GM21360 (cell line): Measurements from ENCODE around the gene ZNF333.
"Not testable (repeated sequence)": the region's sequence is repeated elsewhere in the genome, so short reads cannot be mapped to it uniquely, and the experiment has no call there.

Experiments used
- ATAC-seq: cut with Tn5 transposase; IDR thresholded peaks from one replicate; pipeline ENCODE4 v1.9.1; 2021; ENCODE audit warnings: mild to moderate bottlenecking, moderate library complexity; ENCODE audit not compliant: unreplicated experiment

Gene ZNF333

DNA sequence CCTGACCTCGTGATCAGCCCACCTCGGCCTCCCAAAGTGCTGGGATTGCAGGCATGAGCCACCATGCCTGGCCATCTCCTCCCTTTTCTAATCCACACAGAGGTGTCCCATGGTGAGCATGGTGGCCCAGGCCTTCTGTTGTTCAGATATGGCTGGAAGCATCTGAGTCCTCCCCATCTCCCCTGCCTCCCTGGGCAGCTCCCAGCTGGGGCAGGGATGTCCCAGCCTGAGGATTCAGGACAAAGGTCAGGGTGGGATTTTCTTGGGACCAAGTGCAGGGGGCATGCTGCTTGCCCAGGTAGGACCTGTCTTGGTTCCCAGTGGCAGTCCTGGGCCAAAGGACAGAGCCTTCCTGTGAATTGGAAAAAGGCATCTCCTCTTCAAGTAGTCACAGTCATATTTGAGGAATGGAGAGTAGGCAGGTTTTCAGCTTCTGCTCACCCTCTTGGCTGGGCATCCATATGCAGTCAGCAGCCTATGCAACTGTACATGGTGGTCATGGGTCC is 77.7 kb downstream of the ZNF333 start:
- no peak for ATAC-seq

DNA sequence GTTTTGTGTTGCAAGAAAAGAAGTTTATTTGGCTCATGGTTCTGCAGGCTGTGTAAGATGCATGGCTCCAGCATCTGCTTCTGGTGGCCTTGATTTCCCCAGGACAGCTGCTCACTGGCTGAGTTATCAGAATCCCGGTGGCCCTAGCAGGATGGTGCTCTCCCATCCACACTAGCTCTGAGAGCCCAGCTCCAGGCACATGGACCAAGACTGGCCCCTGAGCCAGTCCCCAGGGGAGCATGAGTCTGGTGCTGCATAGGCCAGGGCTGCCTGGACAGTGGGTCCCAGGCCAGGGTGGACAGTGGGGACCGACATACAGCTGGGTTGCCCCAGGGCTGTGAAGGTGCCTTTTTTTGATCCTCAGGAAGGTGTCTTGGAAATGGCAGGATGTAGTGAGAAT is 78.2 kb downstream of the ZNF333 start:
- ATAC-seq: no peak

DNA sequence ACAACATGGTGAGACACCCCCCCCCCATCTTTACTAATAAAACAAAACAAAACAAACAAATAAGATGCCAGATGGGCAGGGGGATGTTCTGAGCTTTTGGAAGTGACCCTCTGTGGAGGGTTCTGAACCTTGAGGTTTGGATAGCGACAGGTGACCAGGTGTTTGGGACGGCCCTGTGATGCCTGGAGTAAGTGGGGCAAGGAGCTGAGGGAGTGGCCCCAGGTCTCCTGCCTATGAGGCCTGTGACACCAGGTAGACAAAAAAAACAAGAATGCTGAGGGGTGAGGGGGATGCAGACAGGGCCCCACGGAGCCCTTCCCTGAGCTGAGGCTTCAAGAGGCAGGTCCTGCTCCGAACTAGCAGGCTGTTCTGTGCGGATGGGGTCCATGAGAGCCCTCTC is 79.4 kb downstream of the ZNF333 start:
- no peak for ATAC-seq

DNA sequence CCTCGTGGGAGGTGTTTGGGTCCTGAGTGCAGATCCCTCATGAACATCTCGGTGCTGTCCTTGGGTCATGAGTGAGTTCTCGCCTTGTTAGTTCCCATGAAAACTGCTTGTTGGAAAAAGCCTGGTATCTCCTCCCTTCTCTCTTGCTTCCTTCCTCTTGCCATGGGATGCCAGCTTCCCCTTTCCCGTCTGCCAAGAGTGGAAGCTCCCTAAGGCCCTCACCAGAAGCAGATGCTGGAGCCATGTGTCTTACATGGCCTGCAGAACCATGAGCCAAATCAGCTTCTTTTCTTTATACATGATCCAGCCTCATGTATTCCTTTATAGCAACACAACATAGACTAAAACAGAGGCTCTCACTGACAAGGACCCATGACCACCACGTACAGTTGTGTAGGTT is 80.3 kb downstream of the ZNF333 start:
- ATAC-seq: no peak

DNA sequence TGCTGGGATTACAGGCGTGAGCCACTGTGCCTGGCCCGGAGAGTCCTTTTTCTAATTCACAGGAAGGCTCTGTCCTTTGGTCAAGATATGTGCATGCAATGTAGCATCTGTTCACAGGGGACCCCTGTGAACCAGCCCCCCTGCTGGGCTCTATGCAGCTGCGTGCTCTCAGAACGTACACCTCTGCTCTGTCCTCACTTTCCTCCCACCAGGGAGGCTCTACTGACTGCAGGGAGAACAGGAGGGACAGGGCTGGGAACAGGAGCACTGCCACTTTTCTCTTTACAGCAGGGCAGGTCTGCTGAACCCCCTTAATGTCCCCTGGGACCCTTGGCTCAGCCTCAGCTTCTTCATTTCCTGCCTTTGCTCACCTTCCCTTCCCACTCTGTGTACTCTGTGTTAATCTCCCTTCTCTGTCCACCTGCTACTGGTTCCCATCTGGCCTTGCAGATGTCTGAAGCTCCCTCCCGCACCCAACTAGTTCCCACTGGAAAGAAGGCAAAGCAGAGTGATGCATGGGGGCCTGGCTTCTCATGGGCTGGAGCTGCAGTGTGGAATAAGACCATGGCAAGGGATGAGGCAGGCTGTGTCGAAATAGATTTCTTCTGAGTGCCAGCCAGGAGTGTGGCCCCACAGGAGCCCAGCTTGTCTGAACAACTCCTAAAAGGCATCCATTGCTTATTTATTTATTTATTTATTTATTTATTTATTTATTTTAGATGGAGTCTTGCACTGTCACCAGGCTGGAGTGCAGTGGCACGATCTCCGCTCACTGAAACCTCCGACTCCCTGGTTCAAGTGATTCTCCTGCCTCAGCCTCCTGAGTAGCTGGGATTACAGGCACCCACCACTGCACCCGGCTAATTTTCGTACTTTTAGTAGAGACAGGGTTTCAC is 81.3 kb downstream of the ZNF333 start:
- no peak for ATAC-seq

DNA sequence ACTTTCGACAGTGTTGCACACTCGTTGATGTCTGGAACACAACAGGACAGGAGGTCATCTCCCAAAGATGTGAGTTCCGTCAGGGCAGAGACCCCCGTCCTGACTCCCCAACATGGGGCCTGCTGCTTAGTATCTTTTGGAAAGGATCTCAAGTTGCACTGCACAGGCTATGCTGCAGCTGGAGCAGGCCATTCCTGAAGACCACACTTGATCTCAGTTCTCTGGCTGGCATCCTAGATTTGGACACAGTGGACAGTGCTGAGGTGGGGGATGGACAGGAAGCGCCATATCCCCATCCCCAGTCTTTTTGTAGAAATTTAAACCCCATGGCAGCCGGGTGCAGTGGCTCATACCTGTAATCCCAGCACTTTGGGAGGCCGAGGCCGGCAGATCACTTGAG is 82.6 kb downstream of the ZNF333 start:
- ATAC-seq: no peak

DNA sequence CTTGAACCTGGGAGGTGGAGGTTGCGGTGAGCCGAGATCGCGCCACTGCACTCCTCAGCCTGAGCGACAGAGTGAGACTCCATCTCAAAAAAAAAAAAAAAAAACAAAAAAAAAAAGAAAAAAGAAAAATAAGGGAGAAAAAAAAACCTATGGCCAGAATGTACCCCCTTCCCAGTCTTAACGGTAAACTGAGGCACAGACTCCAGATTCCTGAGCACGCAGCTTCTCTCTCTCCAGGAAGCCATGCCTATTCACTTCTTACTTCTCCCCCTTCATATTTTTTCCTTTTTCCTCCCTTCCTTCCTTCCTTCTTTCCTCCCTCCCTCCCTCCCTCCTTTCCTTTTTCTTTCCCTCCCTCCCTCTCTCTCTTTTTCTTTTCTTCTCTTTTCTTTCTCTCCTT is 83.1 kb downstream of the ZNF333 start:
- ATAC-seq: no peak

DNA sequence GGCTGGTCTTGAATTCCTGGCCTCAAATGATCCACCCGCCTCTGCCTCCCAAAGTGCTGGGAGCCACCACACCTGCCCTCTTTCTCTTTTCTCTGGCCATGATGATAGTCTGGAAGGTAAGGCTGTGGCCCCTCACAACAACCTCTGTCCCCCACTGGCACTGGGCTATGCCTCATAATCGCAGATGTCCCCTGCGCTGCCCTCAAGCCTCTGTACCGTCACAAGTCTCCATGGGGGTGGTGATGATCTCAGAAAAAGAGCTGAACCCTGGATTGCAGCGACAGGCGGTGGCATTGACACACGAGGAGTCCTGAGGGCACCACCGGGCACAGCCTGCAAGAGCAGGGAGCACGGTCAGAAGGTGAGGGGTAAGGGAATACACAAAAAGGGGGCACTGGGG is 83.9 kb downstream of the ZNF333 start:
- not testable (repeated sequence) for ATAC-seq

DNA sequence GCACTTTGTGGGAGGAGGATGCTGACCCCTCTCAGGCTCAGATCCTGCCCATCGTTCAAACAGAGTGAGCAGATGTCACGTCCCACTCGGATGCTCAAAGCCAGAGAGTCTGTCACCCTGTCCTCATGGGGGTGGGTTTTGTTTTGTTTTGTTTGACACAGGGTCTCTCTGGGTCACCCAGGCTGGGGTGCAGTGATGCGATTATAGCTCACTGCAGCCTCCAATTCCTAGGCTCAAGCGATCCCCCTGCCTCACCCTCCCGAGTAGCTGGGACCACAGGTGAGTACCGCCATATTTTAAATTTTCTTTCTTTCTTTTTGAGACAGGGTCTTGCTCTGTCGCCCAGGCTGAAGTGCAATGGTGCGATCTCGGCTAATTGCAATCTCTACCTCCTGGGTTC is 84.5 kb downstream of the ZNF333 start:
- ATAC-seq: no peak

DNA sequence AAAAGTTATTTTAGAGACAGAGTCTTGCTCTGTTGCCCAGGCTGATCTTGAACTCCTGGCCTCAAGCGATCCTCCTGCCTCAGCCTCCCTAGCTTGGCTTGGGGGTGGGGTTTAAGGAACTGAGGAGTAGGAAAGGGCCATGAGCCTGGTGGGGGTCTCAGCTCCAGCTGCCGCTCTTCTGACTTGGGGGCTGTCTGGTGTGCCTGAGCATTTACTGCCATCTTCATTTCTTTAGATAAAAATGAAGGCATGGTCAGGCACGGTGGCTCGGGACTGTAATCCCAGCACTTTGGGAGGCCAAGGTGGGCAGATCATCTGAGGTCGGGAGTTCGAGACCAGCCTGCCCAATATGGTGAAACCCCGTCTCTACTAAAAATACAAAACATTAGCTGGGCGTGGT is 85.5 kb downstream of the ZNF333 start:
- not testable (repeated sequence) for ATAC-seq

DNA sequence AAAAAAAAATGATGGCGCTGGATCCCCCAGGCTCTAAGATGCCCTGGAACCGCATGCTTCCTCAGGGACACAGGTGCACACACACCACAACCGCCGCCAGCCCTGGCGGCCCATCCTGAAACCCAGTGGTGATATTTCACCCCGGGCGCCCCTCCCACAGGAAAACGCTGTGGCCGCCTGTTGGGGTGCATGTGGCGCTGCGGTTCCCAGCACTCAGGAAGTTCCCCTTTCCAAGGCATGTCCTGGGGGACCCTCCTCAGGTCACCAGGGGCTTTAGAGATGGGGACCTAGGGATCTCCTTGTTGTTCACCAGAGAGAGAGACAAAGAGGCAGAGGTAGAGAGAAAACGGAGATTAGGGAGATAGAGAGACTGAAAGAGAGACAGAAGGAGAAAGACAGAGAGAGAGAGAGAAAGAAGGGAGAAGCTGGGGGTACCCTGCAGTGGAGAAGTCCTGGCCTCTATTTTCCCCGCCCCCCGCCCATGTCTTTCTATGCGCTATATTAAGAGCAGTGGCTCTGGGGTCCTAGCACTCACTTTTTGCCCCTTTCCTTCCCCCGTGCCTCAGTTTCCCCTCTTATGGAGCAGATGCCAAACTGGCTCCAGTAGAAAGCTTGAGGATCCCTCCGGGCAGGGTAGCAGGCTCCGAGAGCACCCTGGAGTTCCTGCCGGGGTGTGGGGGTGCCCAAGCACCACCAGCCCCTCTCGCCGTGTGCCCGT is 86.2 kb downstream of the ZNF333 start:
- no peak for ATAC-seq

DNA sequence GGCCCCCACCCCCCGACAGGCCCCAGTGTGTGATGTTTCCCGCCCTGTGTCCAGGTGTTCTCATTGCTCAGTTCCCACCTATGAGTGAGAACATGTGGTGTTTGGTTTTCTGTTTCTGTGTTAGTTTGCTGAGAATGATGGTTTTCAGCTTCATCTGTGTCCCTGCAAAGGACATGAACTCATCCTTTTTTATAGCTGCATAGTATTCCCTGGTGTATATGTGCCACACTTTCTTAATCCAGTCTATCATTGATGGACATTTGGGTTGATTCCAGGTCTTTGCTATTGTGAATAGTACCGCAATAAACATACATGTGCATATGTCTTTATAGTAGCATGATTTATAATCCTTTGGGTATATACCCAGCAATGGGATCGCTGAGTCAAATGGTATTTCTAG is 87.8 kb downstream of the ZNF333 start:
- not testable (repeated sequence) for ATAC-seq

DNA sequence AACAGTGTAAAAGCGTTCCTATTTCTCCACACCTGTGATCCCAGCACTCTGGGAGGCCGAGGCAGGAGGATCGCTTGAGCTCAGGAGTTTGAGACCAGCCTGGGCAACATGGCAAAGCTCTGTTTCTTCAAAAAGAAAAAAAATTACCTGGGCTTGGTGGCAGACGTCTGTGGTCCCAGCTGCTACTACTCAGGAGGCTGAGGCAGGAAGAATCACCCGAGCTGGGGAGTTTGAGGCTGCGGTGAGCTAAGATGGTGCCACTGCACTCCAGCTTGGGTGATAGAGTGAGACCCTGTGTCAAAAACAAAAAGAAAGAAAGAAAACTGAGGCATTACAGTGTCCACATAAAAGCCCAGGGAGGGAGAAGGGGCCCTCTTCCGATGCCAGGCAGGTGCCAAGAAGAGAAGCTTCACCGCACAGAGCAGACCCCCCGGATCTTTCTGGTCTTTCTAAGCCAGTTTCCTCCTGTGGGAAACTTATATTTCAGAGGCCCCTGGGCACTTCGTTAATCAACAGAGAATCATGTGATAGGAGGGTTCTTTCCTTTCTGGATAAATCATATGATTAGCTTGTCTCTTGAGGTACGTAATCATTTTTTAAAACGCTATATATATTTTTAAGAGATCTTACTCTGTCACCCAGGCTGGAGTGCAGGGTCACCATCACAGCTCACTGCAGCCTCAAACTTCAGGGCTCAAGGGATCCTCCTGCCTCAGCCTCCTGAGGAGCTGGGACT is 88.4 kb downstream of the ZNF333 start, which contains the start of gene ADGRE2:
Gene ADGRE2, minus strand, starts transcription at position 451 of the 736 bp plus-strand sequence. CDS start 1,804 bp downstream, outside the sequence.
- not testable (repeated sequence) for ATAC-seq

DNA sequence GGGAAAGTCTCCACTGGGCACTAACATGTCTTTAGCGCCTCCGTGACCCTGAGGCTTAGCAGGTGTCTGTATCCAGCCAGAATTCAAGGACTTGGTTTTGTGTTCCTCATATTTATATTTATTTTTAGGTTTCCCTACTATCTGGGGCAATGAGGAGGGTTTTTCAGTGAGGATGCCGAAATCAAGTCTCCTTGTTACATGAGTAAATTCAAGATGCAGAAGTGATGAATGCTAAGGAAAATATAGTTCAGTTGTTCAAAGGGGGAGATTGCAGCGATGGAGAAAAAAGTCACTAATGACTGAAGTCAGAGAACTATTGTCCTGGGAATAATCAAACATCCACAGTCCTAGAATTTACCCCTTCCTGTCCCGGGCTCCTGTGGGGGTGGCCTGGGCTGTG is 89.3 kb downstream of the ZNF333 start:
- ATAC-seq: no peak

DNA sequence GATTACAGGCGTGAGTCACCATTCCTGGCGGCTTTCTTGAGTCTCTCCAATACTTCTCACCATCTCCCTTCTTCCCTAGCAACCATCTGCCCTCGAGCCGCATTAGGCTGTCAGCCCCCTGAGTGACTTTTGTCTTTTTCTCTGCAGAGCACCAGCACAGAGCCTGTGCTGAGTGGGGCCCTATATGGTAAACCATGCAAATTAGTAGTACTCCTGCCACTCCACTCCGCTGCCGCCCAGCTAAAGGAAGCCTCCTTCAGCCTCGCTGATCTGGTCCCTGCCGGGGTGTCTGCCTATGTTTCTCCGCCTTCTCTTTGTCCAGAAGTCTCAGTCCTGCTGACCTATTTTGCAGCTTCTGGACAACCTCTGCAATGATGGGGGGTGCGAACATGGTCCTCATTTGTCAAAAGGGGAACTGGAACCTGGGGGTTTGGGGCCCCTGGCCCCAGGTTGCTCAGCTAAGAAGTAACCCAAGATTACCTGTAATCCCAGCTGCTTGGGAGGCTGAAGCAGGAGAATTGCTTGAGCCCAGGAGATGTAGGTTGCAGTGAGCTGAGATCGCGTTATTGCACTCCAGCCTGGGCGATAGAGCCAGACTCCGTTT is 90.9 kb downstream of the ZNF333 start:
- not testable (repeated sequence) for ATAC-seq

DNA sequence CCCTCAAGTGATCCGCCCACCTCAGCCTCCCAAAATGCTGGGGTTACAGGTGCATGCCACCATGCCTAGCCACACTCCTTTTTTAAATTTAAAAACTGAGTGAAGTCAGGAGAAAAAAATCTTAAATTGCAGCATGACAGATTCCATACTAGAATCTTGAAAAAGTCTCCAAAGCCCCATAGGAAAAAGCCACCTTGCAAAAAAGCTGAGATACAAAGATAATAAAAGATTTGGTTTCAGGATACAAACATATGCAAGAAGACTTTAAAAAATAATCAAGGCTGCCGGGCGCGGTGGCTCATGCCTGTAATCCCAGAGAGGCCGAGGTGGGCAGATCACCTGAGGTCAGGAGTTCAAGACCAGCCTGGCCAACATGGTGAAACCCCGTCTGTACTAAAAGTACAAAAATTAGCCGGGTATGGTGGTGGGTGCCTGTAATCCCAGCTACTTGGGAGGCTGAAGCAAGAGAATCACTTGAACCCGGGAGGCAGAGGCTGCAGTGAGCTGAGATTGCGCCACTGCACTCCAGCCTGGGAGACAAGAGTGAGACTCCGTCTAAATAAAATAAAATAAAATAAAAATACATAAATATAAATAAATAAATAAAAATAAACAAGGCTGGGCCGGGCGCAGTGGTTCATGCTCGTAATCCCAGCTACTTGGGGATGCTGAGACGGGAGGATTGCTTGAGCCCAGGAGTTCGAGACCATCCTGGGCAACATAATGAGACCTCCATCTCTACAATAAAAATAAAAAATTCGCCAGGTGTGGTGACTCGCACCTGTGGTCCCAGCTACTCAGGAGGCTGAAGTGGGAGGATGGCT is 92.1 kb downstream of the ZNF333 start:
- not testable (repeated sequence) for ATAC-seq

DNA sequence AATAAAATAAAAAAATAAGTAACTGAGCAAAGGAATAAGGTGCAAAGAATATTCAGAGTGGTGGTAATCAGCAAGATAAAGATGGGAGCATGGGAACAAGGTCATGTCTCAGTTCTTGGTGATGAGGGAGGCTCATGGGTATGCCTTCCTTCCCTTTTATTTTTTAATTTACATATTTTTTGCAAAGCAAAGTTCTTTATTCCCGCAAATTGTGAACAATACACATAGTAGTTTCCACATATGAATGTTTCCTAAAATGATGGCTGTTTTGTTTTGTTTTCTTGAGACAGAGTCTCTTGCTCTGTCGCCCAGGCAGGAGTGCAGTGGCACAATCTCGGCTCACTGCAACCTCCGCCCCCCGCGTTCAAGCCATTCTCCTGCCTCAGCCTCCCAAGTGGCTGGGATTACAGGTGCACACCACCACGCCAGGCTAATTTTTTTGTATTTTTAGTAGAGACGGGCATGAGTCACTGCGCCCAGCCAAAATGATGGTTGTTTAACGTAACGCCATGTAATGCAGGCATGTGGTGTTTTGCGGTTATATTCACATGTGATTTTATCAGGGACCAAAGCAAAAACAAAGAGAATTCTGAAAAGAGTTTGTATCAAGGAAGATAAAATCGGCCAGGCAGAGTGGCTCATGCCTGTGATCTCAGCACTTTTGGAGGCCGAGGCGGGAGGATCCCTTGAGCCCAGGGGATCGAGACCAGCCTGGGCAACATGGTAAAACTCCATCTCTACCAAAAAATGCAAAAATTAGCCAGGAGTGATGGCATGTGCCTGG is 93.0 kb downstream of the ZNF333 start:
- no peak for ATAC-seq
